ENCODE results near the gene TNS2.
A peak's percentile ranks its signal among the peaks of the same experiment; 100 is the strongest.

TNS2 gene

GRCh38 chr12:53067993-53068770, 18.3 kb downstream of the TNS2 start:
- no peak for DNase-seq (ENCODE audit: low spot score)

- DNase-seq (ENCODE audit: low spot score) = no peak
These were observed 19.1 kb downstream of the TNS2 start for GRCh38 chr12:53068811-53069585.

- DNase-seq (ENCODE audit: low spot score) = no peak
These were observed 20.0 kb downstream of the TNS2 start for GRCh38 chr12:53069621-53070410.

- no peak for DNase-seq (ENCODE audit: low spot score)
These were observed 21.1 kb downstream of the TNS2 start for GRCh38 chr12:53070877-53071492.

GRCh38 chr12:53071591-53072551, 22.0 kb downstream of the TNS2 start:
- no peak for DNase-seq (ENCODE audit: low spot score)

- no peak for DNase-seq (ENCODE audit: low spot score)
These were observed 24.0 kb downstream of the TNS2 start for GRCh38 chr12:53073881-53074280.

- DNase-seq (ENCODE audit: low spot score) = no peak
These were observed 24.6 kb downstream of the TNS2 start for GRCh38 chr12:53074283-53074998.

GRCh38 chr12:53074999-53075370, 25.1 kb downstream of the TNS2 start:
- no peak for DNase-seq (ENCODE audit: low spot score)

GRCh38 chr12:53076461-53076860, 26.6 kb downstream of the TNS2 start:
- DNase-seq (ENCODE audit: low spot score) = no peak

GRCh38 chr12:53077030-53077429, 27.2 kb downstream of the TNS2 start:
- no peak for DNase-seq (ENCODE audit: low spot score)

GRCh38 chr12:53078425-53079225, 28.8 kb downstream of the TNS2 start:
- no peak for DNase-seq (ENCODE audit: low spot score)

- peak; percentile 100 for DNase-seq (ENCODE audit: low spot score)
These were observed 29.6 kb downstream of the TNS2 start, which contains the start of gene SPRYD3 for GRCh38 chr12:53079226-53080117. Gene SPRYD3 (minus strand): TSS chr12:53079390. CDS start chr12:53079333, 57 bp downstream.

- DNase-seq (ENCODE audit: low spot score) = no peak
These were observed 32.8 kb downstream of the TNS2 start for GRCh38 chr12:53082637-53083175.

GRCh38 chr12:53086361-53086760, 36.5 kb downstream of the TNS2 start:
- DNase-seq (ENCODE audit: low spot score) = no peak

- no peak for DNase-seq (ENCODE audit: low spot score)
These were observed 40.2 kb downstream of the TNS2 start for GRCh38 chr12:53090105-53090504.

- DNase-seq (ENCODE audit: low spot score) = no peak
These were observed 40.7 kb downstream of the TNS2 start for GRCh38 chr12:53090554-53090953.

- DNase-seq (ENCODE audit: low spot score) = no peak
These were observed 41.9 kb downstream of the TNS2 start for GRCh38 chr12:53091756-53092155.

- DNase-seq (ENCODE audit: low spot score) = no peak
These were observed 44.0 kb downstream of the TNS2 start for GRCh38 chr12:53093777-53094393.

All from hepatic stellate cell (primary cell).